ENCODE data around the gene CSNK1E. TPM values are rescaled to one million over a fixed set of nuclear protein-coding genes. Genes with fewer than 3 reads are reported as not detected.
A peak's percentile ranks its signal among the peaks of the same experiment; 100 is the strongest.

CSNK1E gene
- total RNA-seq, 1 experiment from 2014 or later = 129 TPM

- peak in 1 of 2 experiments; percentile 24 for DNase-seq
- no peaks in the 10 kb centered on the region for H3K9me3 Mint-ChIP-seq (ENCODE audit: unreplicated experiment)
- ChIA-PET CTCF (no interaction called here), POLR2A (interaction anchor here (0.7 kb wide), 1 partner anchor 14 kb away, joined by 5 read pairs; no protein-coding TSS in a partner anchor)
- TF ChIP-seq CTCF (IDR thresholded peaks at IDR 0.05; ENCODE audit: insufficient read depth in 1 of 2, low read depth in 1 of 2, low read length in 1 of 2, severe bottlenecking in 1 of 2, unreplicated experiment in 1 of 2) = no peak
- no peaks in the 10 kb centered on the region for H3K9me3 ChIP-seq
- peak overlapping the region; percentile 93 for H3K27ac Mint-ChIP-seq (ENCODE audit: unreplicated experiment)
- intact Hi-C loops (cut with micrococcal nuclease; ENCODE audit: unreplicated experiment) = loop anchor here (2.0 kb wide), 1 partner anchor 18 kb away; no protein-coding TSS in a partner anchor
- H3K4me1 Mint-ChIP-seq (ENCODE audit: low read depth, unreplicated experiment) = no peaks in the 10 kb centered on the region
- H3K27me3 Mint-ChIP-seq (ENCODE audit: insufficient read depth, unreplicated experiment) = no peaks in the 10 kb centered on the region
- H3K4me1 ChIP-seq = peaks cover 13% of the 10 kb centered on the region
- H3K4me3 Mint-ChIP-seq (ENCODE audit: unreplicated experiment) = peak overlapping the region; percentile 86
- H3K36me3 Mint-ChIP-seq (ENCODE audit: insufficient read depth, unreplicated experiment) = peaks cover 24% of the 10 kb centered on the region
- H3K4me3 ChIP-seq (ENCODE audit: low read depth, low read length) = peak overlapping the region; percentile 26
- no peaks in the 10 kb centered on the region for H3K36me3 ChIP-seq (ENCODE audit: control insufficient read depth, insufficient read depth, low read length)
- no peaks in the 10 kb centered on the region for H3K27me3 ChIP-seq (replicated peaks; ENCODE audit: control insufficient read depth, insufficient read depth, low read length)
- TSS peak; percentile 97 for BruUV-seq (replicated peaks)
These were observed 1.9 kb upstream of the CSNK1E start for GRCh38 chr22:38318792-38319773.

- no peaks in the 10 kb centered on the region for H3K9me3 ChIP-seq
- Mint-ChIP-seq H3K9me3 (ENCODE audit: unreplicated experiment) (no peaks in the 10 kb centered on the region), H3K36me3 (ENCODE audit: insufficient read depth, unreplicated experiment) (peaks cover 33% of the 10 kb centered on the region), H3K4me1 (ENCODE audit: low read depth, unreplicated experiment) (no peaks in the 10 kb centered on the region), H3K27ac (ENCODE audit: unreplicated experiment) (peak overlapping the region; percentile 93), H3K4me3 (ENCODE audit: unreplicated experiment) (peak overlapping the region; percentile 86), H3K27me3 (ENCODE audit: insufficient read depth, unreplicated experiment) (no peaks in the 10 kb centered on the region)
- H3K27me3 ChIP-seq (replicated peaks; ENCODE audit: control insufficient read depth, insufficient read depth, low read length) = no peaks in the 10 kb centered on the region
- H3K4me3 ChIP-seq (ENCODE audit: low read depth, low read length) = peak overlapping the region; percentile 81
- peaks cover 13% of the 10 kb centered on the region for H3K4me1 ChIP-seq
- no TSS peak for BruUV-seq (replicated peaks)
- CTCF ChIA-PET = no interaction called here
- POLR2A ChIA-PET = interaction anchor here (0.5 to 0.8 kb wide), 4 partner anchors 15 to 116 kb away, joined by 3 to 5 read pairs (median 5); partner anchors contain the start of gene MAFF
- TF ChIP-seq CTCF (IDR thresholded peaks at IDR 0.05; ENCODE audit: insufficient read depth in 1 of 2, low read depth in 1 of 2, low read length in 1 of 2, severe bottlenecking in 1 of 2, unreplicated experiment in 1 of 2) = no peak
- intact Hi-C loops (cut with micrococcal nuclease; ENCODE audit: unreplicated experiment) = loop anchor here (2.0 kb wide), 2 partner anchors 19 to 81 kb away; no protein-coding TSS in a partner anchor
- peak; percentile 79 to 88 for DNase-seq
- H3K36me3 ChIP-seq (ENCODE audit: control insufficient read depth, insufficient read depth, low read length) = no peaks in the 10 kb centered on the region; the same call in 1 of the 2 replicates
These were observed 922 bp upstream of the CSNK1E start for GRCh38 chr22:38317995-38318715.

Measured in Caco-2 (cell line).